ENCODE results near the gene RAB11FIP5.

RAB11FIP5 gene

GRCh38 chr2:73033766-73034381, 78.9 kb downstream of the RAB11FIP5 start:
- H3K4me2 ChIP-seq (ENCODE audit: low read depth, low read length, poor library complexity, severe bottlenecking): no peak overlapping the region
- no peaks in the 10 kb centered on the region for H3K79me2 ChIP-seq (ENCODE audit: insufficient read depth, low read length)
- no peak overlapping the region for H2AFZ ChIP-seq (ENCODE audit: low read depth, low read length, severe bottlenecking)
- no peak overlapping the region for H3K27ac ChIP-seq (ENCODE audit: low read depth, low read length)
- H3K9me3 ChIP-seq (ENCODE audit: insufficient read depth, low read length): no peaks in the 10 kb centered on the region
- H3K4me3 ChIP-seq (ENCODE audit: insufficient read depth, low read length, poor library complexity, severe bottlenecking): no peak overlapping the region
- no peaks in the 10 kb centered on the region for H3K9me2 ChIP-seq (replicated peaks; ENCODE audit: insufficient read depth, low read length)
- H4K20me1 ChIP-seq (ENCODE audit: low read depth, low read length): no peaks in the 10 kb centered on the region
- H3K27me3 ChIP-seq (ENCODE audit: low read length): no peaks in the 10 kb centered on the region
- H3F3A ChIP-seq (ENCODE audit: insufficient read depth): no peaks in the 10 kb centered on the region
- no peaks in the 10 kb centered on the region for H3K36me3 ChIP-seq (ENCODE audit: low read length)
- no peak overlapping the region for H3K9ac ChIP-seq (ENCODE audit: low read length)
- TF ChIP-seq EZH2phosphoT487 (conservative IDR thresholded peaks at IDR 0.05; ENCODE audit: low read length): no peak
- TF ChIP-seq, protein P1, sequence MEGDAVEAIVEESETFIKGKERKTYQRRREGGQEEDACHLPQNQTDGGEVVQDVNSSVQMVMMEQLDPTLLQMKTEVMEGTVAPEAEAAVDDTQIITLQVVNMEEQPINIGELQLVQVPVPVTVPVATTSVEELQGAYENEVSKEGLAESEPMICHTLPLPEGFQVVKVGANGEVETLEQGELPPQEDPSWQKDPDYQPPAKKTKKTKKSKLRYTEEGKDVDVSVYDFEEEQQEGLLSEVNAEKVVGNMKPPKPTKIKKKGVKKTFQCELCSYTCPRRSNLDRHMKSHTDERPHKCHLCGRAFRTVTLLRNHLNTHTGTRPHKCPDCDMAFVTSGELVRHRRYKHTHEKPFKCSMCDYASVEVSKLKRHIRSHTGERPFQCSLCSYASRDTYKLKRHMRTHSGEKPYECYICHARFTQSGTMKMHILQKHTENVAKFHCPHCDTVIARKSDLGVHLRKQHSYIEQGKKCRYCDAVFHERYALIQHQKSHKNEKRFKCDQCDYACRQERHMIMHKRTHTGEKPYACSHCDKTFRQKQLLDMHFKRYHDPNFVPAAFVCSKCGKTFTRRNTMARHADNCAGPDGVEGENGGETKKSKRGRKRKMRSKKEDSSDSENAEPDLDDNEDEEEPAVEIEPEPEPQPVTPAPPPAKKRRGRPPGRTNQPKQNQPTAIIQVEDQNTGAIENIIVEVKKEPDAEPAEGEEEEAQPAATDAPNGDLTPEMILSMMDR (IDR thresholded peaks at IDR 0.05; ENCODE audit: insufficient read depth, low read length, poor library complexity, severe bottlenecking): no peak

GRCh38 chr2:73033142-73033765, 79.5 kb downstream of the RAB11FIP5 start:
- Histone ChIP-seq H3K9me2 (replicated peaks; ENCODE audit: insufficient read depth, low read length) (no peaks in the 10 kb centered on the region), H2AFZ (ENCODE audit: low read depth, low read length, severe bottlenecking) (no peak overlapping the region), H3K27ac (ENCODE audit: low read depth, low read length) (no peak overlapping the region), H3K36me3 (ENCODE audit: low read length) (no peaks in the 10 kb centered on the region), H3F3A (ENCODE audit: insufficient read depth) (no peaks in the 10 kb centered on the region), H3K9me3 (ENCODE audit: insufficient read depth, low read length) (no peaks in the 10 kb centered on the region), H3K79me2 (ENCODE audit: insufficient read depth, low read length) (no peaks in the 10 kb centered on the region), H4K20me1 (ENCODE audit: low read depth, low read length) (no peaks in the 10 kb centered on the region), H3K4me2 (ENCODE audit: low read depth, low read length, poor library complexity, severe bottlenecking) (no peak overlapping the region), H3K9ac (ENCODE audit: low read length) (no peak overlapping the region), H3K4me3 (ENCODE audit: insufficient read depth, low read length, poor library complexity, severe bottlenecking) (no peak overlapping the region), H3K27me3 (ENCODE audit: low read length) (no peaks in the 10 kb centered on the region)
- TF ChIP-seq, protein P1 (IDR thresholded peaks at IDR 0.05; ENCODE audit: insufficient read depth, low read length, poor library complexity, severe bottlenecking): no peak
- no peak for TF ChIP-seq EZH2phosphoT487 (conservative IDR thresholded peaks at IDR 0.05; ENCODE audit: low read length)

DNA sequence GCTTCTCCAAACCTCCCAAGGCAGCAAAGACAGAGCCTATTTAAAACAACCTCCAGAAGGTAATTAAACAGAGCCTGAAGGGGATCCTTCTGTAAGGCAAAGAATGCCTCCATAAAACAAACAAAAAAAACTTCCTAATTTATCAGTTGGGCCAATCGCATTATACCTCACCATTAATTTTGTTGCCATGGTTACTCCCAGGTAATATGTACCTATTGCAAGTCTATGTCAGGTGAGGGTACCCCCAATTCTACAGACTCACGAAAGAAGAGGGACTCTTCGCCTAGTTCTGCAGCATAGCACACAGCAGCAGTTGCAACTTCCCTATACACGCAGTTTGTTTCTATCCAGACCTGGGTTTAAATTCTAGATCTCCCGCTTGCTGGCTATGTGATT, 80.0 kb downstream of the RAB11FIP5 start:
- no peaks in the 10 kb centered on the region for H3K79me2 ChIP-seq (ENCODE audit: insufficient read depth, low read length)
- H3K9me3 ChIP-seq (ENCODE audit: insufficient read depth, low read length): no peaks in the 10 kb centered on the region
- H4K20me1 ChIP-seq (ENCODE audit: low read depth, low read length): no peaks in the 10 kb centered on the region
- no peak for TF ChIP-seq EZH2phosphoT487 (conservative IDR thresholded peaks at IDR 0.05; ENCODE audit: low read length)
- TF ChIP-seq, protein P1 (IDR thresholded peaks at IDR 0.05; ENCODE audit: insufficient read depth, low read length, poor library complexity, severe bottlenecking): no peak
- no peak overlapping the region for H3K4me3 ChIP-seq (ENCODE audit: insufficient read depth, low read length, poor library complexity, severe bottlenecking)
- H2AFZ ChIP-seq (ENCODE audit: low read depth, low read length, severe bottlenecking): no peak overlapping the region
- no peaks in the 10 kb centered on the region for H3K9me2 ChIP-seq (replicated peaks; ENCODE audit: insufficient read depth, low read length)
- H3K9ac ChIP-seq (ENCODE audit: low read length): no peak overlapping the region
- no peaks in the 10 kb centered on the region for H3K27me3 ChIP-seq (ENCODE audit: low read length)
- H3F3A ChIP-seq (ENCODE audit: insufficient read depth): no peaks in the 10 kb centered on the region
- H3K27ac ChIP-seq (ENCODE audit: low read depth, low read length): no peak overlapping the region
- no peak overlapping the region for H3K4me2 ChIP-seq (ENCODE audit: low read depth, low read length, poor library complexity, severe bottlenecking)
- no peaks in the 10 kb centered on the region for H3K36me3 ChIP-seq (ENCODE audit: low read length)
